BJ (cell line): ENCODE measurements around the gene ZFPL1. TPM values are rescaled to one million over a fixed set of nuclear protein-coding genes. Genes with fewer than 3 reads are reported as not detected.

Experiments
- CTCF ChIA-PET: fragments of 350-600 bp; formaldehyde crosslinking; extraction: SDS; loops from one replicate; lab custom pipeline; 2021; ENCODE audit warnings: antibody characterized with exemption, inconsistent platforms; lab: Yijun Ruan, JAX
- POLR2A ChIA-PET: fragments of 300-600 bp; sonication (Branson Sonifier 250); formaldehyde crosslinking; extraction: SDS; loops from one replicate; lab custom pipeline; 2021; ENCODE audit warnings: antibody characterized with exemption; lab: Charles Lee
- DNase-seq: peaks from one replicate; pipeline ENCODE4 v3.0.0-alpha.2; 2011; ENCODE audit warnings: low read depth
- H3K27me3 ChIP-seq: 2 replicates; pipeline ENCODE4 v1.6.0; 2011; ENCODE audit warnings: low read length; ENCODE audit not compliant: control insufficient read depth, insufficient read depth
- H3K36me3 ChIP-seq: 2 replicates; pipeline ENCODE4 v1.5.1; 2011; ENCODE audit warnings: low read length; ENCODE audit not compliant: control insufficient read depth, insufficient read depth
- H3K4me3 ChIP-seq: 2 replicates; pipeline ENCODE4 v1.5.1; 2011; ENCODE audit warnings: low read depth, mild to moderate bottlenecking, control low read depth, low read length
- CTCF ChIP-seq: IDR thresholded peaks from 2 replicates; pipeline ENCODE4 v1.5.1; 2011; ENCODE audit warnings: low read depth, mild to moderate bottlenecking, control low read depth, inconsistent platforms, low read length, moderate library complexity; ENCODE audit not compliant: insufficient read depth
- polyA plus RNA-seq: library from polyadenylated mRNA; depleted of rRNA; stranded (reverse); fragments of >200 nt; gene quantifications from 2 replicates; pipeline ENCODE4 v1.2.3, GENCODE V29; 2011

The ZFPL1 gene
- polyA plus RNA-seq, 1 experiment, result 91.8 TPM

DNA sequence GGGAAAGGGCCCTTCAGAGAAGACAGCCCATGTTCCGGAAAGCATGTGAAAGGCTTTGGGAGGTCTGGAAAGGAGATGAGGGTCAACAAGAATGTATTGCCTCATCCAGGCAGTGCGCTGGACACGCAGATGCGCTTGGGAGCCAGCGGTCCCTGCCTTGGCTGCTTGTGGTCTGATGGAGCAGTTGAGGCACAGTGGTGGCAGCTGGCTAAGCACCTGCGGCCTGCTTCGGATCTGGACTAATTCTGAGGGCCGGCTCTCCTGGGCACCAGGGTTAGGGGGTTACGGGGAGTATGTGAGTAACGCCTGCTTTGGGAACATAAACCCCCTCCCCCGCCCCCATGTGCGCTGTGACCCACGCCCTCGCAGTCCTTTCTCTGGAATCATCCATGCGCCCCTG is 23.1 kb downstream of the ZFPL1 start:
- Histone ChIP-seq H3K27me3 (no peaks in the 10 kb centered on the region), H3K36me3 (peaks cover 7% of the 10 kb centered on the region; the same call in 1 of the 2 replicates), H3K4me3 (no peak overlapping the region)
- no peak for DNase-seq
- no peak for TF ChIP-seq CTCF
- ChIA-PET CTCF (interaction anchor here (1.6 to 7.2 kb wide), 2 partner anchors 12 to 15 kb away, joined by 3 to 152 read pairs; partner anchors contain the start of genes FAU, MRPL49 and VPS51), POLR2A (no interaction called here)

GRCh38 chr11:65107751-65108468 is 23.9 kb downstream of the ZFPL1 start:
- TF ChIP-seq CTCF, result no peak
- no peak for DNase-seq
- CTCF ChIA-PET, result interaction anchor here (1.5 to 7.2 kb wide), 4 partner anchors 10 to 93 kb away, joined by 3 to 152 read pairs (median 14); partner anchors contain the start of genes ARL2, FAU, MRPL49 and VPS51
- Histone ChIP-seq H3K36me3 (peaks cover 7% of the 10 kb centered on the region; the same call in 1 of the 2 replicates), H3K27me3 (no peaks in the 10 kb centered on the region), H3K4me3 (no peak overlapping the region)
- POLR2A ChIA-PET, result no interaction called here

- no peak for DNase-seq
These were observed 24.6 kb downstream of the ZFPL1 start for GRCh38 chr11:65108469-65109123.

GRCh38 chr11:65109231-65110198 is 25.5 kb downstream of the ZFPL1 start:
- Histone ChIP-seq H3K36me3 (peaks cover 7% of the 10 kb centered on the region; the same call in 1 of the 2 replicates), H3K4me3 (no peak overlapping the region), H3K27me3 (no peaks in the 10 kb centered on the region)
- DNase-seq, result no peak
- POLR2A ChIA-PET, result no interaction called here
- CTCF ChIA-PET, result interaction anchor here (0.6 to 7.2 kb wide), 23 partner anchors 7 to 299 kb away, joined by 3 to 152 read pairs (median 5); partner anchors contain the start of genes ARL2, BATF2, CAPN1 and EHD1
- no peak for TF ChIP-seq CTCF

More at GRCh38 chr11:65108469-65109123, 24.6 kb downstream of the ZFPL1 start:
- no peaks in the 10 kb centered on the region for H3K27me3 ChIP-seq
- POLR2A ChIA-PET, result no interaction called here
- H3K4me3 ChIP-seq, result no peak overlapping the region
- H3K36me3 ChIP-seq, result peaks cover 7% of the 10 kb centered on the region; the same call in 1 of the 2 replicates
- CTCF ChIA-PET, result interaction anchor here (0.7 to 7.2 kb wide), 7 partner anchors 10 to 261 kb away, joined by 3 to 152 read pairs (median 11); partner anchors contain the start of genes ARL2, FAU, MRPL49 and VPS51
- no peak for TF ChIP-seq CTCF
